GM19438 (cell line): Measurements from ENCODE around the gene PYGB.
"Not testable (repeated sequence)": the region's sequence is repeated elsewhere in the genome, so short reads cannot be mapped to it uniquely, and the experiment has no call there.

Source experiments
- ATAC-seq: cut with Tn5 transposase; IDR thresholded peaks from one replicate; pipeline ENCODE4 v1.9.1; 2021; ENCODE audit warnings: low read depth; ENCODE audit not compliant: unreplicated experiment

Gene PYGB

GRCh38 chr20:25259788-25260254 lies 11.9 kb downstream of the PYGB start:
- ATAC-seq: no peak

DNA sequence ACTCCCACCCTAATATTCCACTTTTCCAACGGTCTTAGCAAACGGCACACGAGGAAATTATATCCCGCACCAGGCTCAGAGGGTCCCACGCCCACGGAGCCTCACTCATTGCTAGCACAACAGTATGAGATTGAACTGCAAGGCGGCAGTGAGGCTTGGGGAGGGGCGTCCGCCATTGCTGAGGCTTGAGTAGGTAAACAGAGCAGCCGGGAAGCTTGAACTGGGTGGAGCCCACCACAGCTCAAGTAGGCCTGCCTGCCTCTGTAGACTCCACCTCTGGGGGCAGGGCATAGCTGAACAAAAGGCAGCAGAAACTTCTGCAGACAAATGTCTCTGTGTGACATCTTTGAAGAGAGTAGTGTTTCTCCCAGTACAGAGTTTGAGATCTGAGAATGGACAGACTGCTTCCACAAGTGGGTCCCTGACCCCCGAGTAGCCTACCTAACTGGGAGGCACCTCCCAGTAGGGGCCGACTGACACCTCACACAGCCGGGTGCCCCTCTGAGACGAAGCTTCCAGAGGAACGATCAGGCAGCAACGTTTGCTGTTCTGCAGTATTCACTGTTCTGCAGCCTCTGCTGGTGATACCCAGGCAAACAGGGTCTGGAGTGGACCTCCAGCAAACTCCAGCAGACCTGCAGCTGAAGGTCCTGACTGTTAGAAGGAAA lies 13.0 kb downstream of the PYGB start:
- ATAC-seq: not testable (repeated sequence)

- no peak for ATAC-seq
Measured at GRCh38 chr20:25269057-25269832, 21.4 kb downstream of the PYGB start.

GRCh38 chr20:25269833-25270170 lies 21.9 kb downstream of the PYGB start:
- ATAC-seq: no peak

DNA sequence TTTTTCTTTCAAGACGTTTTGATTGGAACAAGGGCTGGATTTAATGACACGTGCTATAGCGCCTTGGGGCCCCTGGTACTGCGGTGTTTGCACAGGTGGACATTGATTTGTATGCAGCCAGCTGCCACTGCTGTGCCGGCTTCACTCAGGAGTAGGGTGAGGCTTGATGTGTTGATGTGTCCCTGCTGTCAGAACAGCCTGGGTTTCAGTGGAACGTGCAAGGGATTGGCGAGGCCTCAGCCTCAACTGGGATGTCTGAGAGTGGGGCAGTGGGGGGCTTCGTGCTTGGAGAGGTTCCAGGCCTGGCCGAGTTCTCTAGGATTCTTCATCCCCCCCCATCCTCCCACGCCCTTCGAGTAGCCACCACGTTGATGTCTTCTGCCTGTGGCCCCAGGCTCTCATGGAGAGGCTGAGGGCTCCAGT lies 23.0 kb downstream of the PYGB start:
- no peak for ATAC-seq

DNA sequence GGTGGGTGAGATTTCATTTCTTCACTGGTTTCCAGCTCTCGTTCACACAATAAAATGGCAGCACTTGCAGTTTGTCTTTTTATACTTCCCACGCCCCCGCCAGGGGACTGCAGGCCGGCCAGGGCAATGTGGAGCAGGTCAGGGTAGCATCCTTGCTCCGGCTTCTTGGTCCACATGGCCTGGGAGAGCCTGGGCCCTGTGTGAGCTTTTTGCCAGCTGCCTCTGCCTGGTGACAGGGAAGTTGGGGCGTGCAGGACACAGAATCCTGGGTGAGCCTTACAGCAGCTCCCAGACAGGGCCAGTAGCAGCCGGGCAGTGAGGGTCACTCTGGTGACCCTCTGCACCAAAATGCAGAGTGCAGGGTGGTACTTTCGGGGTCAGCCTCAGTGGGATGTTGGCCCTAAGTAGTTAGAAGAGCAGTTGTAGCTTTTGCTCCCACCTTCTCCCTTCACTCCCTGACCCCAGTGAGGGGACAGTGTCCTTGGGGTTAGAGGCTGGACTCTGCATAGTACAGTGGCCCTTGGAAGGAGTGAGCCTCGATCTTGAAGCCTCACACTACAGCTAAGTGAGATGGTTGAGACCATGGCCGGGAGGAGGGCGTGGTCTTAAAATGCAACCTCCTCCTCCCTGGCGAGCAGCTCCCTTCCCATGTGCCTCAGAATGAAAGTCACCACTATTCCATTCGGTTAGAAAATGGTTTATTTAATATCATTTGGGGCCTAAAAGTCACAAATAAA lies 23.8 kb downstream of the PYGB start:
- ATAC-seq: no peak

- no peak for ATAC-seq
Measured at GRCh38 chr20:25272223-25273000, 24.5 kb downstream of the PYGB start.

GRCh38 chr20:25273046-25273445 lies 25.2 kb downstream of the PYGB start:
- no peak for ATAC-seq

DNA sequence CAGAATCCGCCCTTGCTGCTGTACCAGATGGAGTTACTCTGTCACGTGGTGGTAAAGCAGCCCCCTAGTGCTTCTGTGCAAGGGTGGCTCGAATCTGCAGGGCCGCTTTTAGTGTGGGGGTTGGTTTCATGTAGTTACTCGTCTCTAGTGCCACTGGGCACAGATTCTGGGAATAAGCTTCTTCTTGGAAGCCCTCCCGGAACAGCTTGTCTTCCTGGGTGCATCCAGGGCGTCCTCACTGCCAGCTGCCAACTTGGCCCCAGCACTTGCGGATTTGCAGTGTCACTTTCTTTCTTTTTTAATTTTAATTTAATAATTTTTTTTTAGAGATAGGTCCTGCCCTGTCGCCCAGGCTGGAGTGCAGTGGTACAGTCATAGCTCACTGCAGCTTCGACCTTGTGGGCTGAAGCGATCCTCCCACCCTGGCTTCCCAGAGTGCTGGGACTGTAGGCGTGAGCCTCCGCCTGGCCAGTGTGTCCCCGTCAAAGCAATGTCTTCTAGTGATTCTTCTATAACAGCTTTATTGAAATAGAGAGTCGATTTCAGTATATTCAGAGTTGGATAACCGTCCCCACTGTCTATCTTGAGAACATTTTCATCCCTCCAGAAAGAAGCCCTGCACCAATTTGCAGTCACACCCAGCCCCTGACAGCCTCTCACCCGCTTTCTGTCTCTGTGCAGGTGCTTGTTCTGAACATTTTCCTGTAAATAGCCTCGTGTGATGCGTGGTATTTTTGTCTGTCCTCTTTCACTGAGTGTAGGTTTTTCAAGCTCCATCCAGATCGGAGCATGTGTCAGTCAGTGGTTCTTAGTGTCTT lies 25.9 kb downstream of the PYGB start:
- no peak for ATAC-seq

- ATAC-seq: no peak
Measured at GRCh38 chr20:25274481-25274880, 26.6 kb downstream of the PYGB start.

GRCh38 chr20:25274891-25275812 lies 27.3 kb downstream of the PYGB start:
- ATAC-seq: no peak

- ATAC-seq: no peak
Measured at GRCh38 chr20:25275813-25276532, 28.1 kb downstream of the PYGB start.

- no peak for ATAC-seq
Measured at GRCh38 chr20:25276533-25277050, 28.7 kb downstream of the PYGB start.

DNA sequence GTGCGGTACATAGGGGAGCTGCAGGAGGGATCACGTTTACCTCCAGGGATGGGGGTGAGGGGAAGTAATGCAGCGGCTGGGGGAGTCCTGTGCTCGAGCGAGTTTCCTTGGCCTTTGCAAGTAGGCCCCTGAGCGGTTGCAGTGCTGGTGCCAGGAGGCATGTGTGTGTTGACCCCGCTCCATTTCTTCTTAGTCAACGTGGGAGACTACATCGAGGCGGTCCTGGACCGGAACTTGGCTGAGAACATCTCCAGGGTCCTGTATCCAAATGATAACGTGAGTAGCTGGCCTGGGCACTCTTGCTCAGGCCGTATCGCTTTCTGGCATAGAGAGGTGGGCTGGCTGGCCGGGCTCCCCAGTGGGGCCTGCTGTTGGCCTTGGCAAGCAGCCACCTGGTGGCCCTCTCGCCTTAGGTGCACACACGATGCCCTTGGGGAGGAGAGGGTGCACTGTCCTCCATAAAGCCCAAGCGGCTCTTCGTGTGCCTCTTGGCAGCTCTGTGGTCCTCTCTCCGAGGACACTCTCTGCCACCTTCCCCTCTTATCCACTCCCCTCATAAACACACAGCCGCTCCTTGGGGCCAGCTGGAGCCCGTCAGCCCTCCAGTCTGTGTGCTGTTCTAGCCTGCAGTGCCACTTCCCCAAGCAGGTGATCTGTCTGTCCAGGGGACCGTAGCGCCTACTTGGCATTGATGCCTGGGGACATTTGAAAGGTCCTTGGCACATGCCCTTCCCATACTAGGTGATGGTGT lies 29.3 kb downstream of the PYGB start:
- ATAC-seq: no peak

DNA sequence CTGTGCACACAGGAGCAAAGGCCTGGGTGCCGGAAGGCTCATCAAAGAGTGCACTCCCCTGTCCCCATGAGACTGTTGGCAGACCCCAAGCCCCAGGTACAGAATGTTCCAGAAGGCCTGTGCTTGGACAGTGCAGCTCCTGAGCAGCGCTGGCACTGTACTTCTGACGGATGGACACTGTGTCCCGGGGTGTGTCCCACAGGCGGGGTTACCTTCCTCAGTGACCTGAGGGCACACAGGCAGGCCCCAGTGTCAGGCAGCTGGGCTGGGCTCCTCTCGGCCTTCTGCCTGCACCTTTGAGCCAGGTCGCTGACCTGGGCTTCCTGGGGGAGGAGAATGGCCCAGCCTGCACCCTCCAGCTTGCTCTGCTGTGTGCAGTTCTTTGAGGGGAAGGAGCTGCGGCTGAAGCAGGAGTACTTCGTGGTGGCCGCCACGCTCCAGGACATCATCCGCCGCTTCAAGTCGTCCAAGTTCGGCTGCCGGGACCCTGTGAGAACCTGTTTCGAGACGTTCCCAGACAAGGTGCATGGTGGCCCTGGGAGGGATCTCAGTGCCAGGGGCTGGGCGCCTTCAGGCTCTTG lies 30.1 kb downstream of the PYGB start:
- no peak for ATAC-seq

DNA sequence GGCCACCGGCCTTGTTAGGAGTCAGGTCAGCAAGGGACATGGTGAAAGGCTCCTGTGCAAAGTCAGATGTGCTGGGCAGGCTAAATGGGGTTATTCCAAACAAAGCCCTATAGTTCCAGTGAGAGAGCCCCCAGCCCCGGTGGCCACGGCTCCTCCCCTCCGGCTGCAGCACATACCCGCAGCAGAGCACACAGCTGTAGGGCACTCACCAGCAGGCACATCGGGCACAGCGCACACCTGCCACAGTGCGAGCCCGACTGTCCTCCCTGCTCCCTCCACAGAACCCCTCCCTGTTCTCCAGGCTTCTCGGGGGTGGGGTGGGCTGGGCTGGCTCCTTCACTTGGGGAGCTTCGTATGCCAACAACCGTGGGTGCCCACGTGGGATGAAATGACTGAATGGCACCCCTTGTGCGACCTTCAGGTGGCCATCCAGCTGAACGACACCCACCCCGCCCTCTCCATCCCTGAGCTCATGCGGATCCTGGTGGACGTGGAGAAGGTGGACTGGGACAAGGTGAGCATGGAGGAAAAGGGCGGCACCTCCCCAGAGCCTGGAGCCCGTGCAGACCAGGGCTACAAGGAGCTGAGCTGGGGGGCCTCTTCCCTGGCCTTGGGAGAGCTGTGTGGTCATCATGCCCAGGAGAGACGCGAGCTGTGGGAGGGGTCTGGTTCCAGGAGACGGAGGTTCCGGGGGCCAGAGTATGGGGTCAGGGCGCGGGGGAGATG lies 30.9 kb downstream of the PYGB start:
- no peak for ATAC-seq
